Gastroesophageal sphincter (tissue), 4 donors: ENCODE data around the gene PPP3CA. TPM values are rescaled to one million over a fixed set of nuclear protein-coding genes. Genes with fewer than 3 reads are reported as not detected.

Source experiments
- ATAC-seq: fragments of 150-250 bp; one replicate; pipeline ENCODE4 v1.9.1; 2016; ENCODE audit warnings: mild to moderate bottlenecking, moderate library complexity
- H3K27ac ChIP-seq, 4 donors: fragments of 200-600 bp; sonication (generic) in 3 of 4; 1 replicate in 3 of 4; 2 replicates in 1 of 4; pipeline ENCODE4 v1.5.1; 2016 to 2019
- H3K27me3 ChIP-seq: fragments of 200-600 bp; sonication (generic); one replicate; pipeline ENCODE4 v1.5.1; 2019
- H3K36me3 ChIP-seq, 2 donors: fragments of 200-600 bp; sonication (generic); one replicate each; pipeline ENCODE4 v1.5.1; 2019; ENCODE audit warnings: control low read depth in 1 of 2
- H3K4me1 ChIP-seq, 3 donors: fragments of 200-600 bp; sonication (generic); 1 replicate in 2 of 3; 2 replicates in 1 of 3; pipeline ENCODE4 v1.5.1; 2016 to 2019; ENCODE audit warnings: control low read depth in 2 of 3
- H3K4me3 ChIP-seq, 2 donors: fragments of 200-600 bp; sonication (generic); one replicate each; pipeline ENCODE4 v1.5.1; 2019; ENCODE audit warnings: mild to moderate bottlenecking in 1 of 2, moderate library complexity in 1 of 2
- H3K9me3 ChIP-seq, 3 donors: fragments of 200-600 bp; sonication (generic); one replicate each; pipeline ENCODE4 v1.5.1; 2017 to 2019; ENCODE audit warnings: control low read depth in 2 of 3
- CTCF ChIP-seq, 4 experiments: fragments of 200-600 bp in 2 of 4; fragments of 450-650 bp in 2 of 4; sonication (generic) in 1 of 4; IDR thresholded peaks; one replicate each; pipeline ENCODE4 v1.5.1; 2017 to 2019; ENCODE audit warnings: antibody characterized with exemption in 4 of 4, mild to moderate bottlenecking in 2 of 4, moderate library complexity in 2 of 4
- EP300 ChIP-seq: sonication (generic); formaldehyde crosslinking; IDR thresholded peaks from one replicate; pipeline ENCODE4 v1.6.1; 2017; ENCODE audit warnings: antibody characterized with exemption, mild to moderate bottlenecking
- POLR2A ChIP-seq, 2 donors: fragments of 450-650 bp; IDR thresholded peaks; one replicate each; pipeline ENCODE4 v1.6.1; 2017; ENCODE audit warnings: antibody characterized with exemption in 2 of 2, mild to moderate bottlenecking in 2 of 2, moderate library complexity in 1 of 2
- POLR2AphosphoS5 ChIP-seq: sonication (generic); formaldehyde crosslinking; IDR thresholded peaks from one replicate; pipeline ENCODE4 v1.6.1; 2017; ENCODE audit warnings: antibody characterized with exemption
- WGBS, 2 donors: methylation state at CpG; one replicate each; pipeline ENCODE4 v1.1.5; 2018; ENCODE audit warnings: low coverage in 1 of 2; 5-methylcytosine and 5-hydroxymethylcytosine counted together
- total RNA-seq, 4 donors: library from RNA; depleted of rRNA; stranded (reverse); fragments of >200 nt; gene quantifications; one replicate each; pipeline ENCODE4 v1.1.0, GENCODE V29; 2016

Gene PPP3CA
- total RNA-seq, 4 donors from 2014 or later = 21.1 to 29.2 (median 24.8) TPM

GRCh38 chr4:101345596-101346350 lies 1.6 kb downstream of the PPP3CA start:
- 4 to 5% methylated on average over 7 to 11 of the region's 45 CpGs for WGBS, 2 donors
- H3K4me1 ChIP-seq = peaks cover 0 to 43% (median 5%) of the 10 kb centered on the region in 3 donors
- no peaks in the 10 kb centered on the region for H3K27me3 ChIP-seq
- peak overlapping the region; percentile 92 to 98 for H3K4me3 ChIP-seq
- TF ChIP-seq CTCF (IDR thresholded peaks at IDR 0.05) = peak in 2 of 4 experiments; percentile 5 to 8
- TF ChIP-seq POLR2AphosphoS5 = no peak
- no peak for TF ChIP-seq POLR2A (IDR thresholded peaks at IDR 0.05)
- no peak for TF ChIP-seq EP300
- H3K27ac ChIP-seq = peak overlapping the region; percentile 55 to 99 (median 97)
- H3K36me3 ChIP-seq = no peaks in the 10 kb centered on the region
- ATAC-seq = no peak
- H3K9me3 ChIP-seq = no peaks in the 10 kb centered on the region

GRCh38 chr4:101345271-101345595 lies 2.1 kb downstream of the PPP3CA start:
- Histone ChIP-seq H3K9me3 (no peaks in the 10 kb centered on the region), H3K27me3 (no peaks in the 10 kb centered on the region), H3K36me3 (no peaks in the 10 kb centered on the region), H3K4me1 (peaks cover 0 to 48% (median 5%) of the 10 kb centered on the region in 3 donors), H3K27ac (peak overlapping the region in 3 of 4 donors; percentile 97 to 99 (median 97)), H3K4me3 (peak overlapping the region; percentile 92 to 98)
- no peak for TF ChIP-seq POLR2AphosphoS5
- no peak for TF ChIP-seq CTCF (IDR thresholded peaks at IDR 0.05)
- no peak for TF ChIP-seq POLR2A (IDR thresholded peaks at IDR 0.05)
- TF ChIP-seq EP300 = no peak
- 10 to 38% methylated on average over 2 to 3 of the region's 3 CpGs for WGBS, 2 donors
- ATAC-seq = no peak

GRCh38 chr4:101339332-101339731 lies 8.0 kb downstream of the PPP3CA start:
- no peak for ATAC-seq
- H3K36me3 ChIP-seq = no peaks in the 10 kb centered on the region
- no peaks in the 10 kb centered on the region for H3K9me3 ChIP-seq
- TF ChIP-seq CTCF (IDR thresholded peaks at IDR 0.05) (no peak), POLR2AphosphoS5 (no peak), EP300 (no peak), POLR2A (IDR thresholded peaks at IDR 0.05) (no peak)
- no peaks in the 10 kb centered on the region for H3K27me3 ChIP-seq
- no peak overlapping the region for H3K4me3 ChIP-seq
- peaks cover 0 to 49% (median 3%) of the 10 kb centered on the region in 3 donors for H3K4me1 ChIP-seq
- no peak overlapping the region for H3K27ac ChIP-seq
- WGBS, 2 donors = 82 to 96% methylated on average over 2 of the region's 2 CpGs

GRCh38 chr4:101337688-101338087 lies 9.6 kb downstream of the PPP3CA start:
- no peak overlapping the region for H3K27ac ChIP-seq
- H3K9me3 ChIP-seq = no peaks in the 10 kb centered on the region
- WGBS, 2 donors = 65 to 78% methylated on average over 2 to 4 of the region's 4 CpGs
- H3K4me3 ChIP-seq = no peak overlapping the region
- TF ChIP-seq POLR2AphosphoS5 (no peak), POLR2A (IDR thresholded peaks at IDR 0.05) (no peak), CTCF (IDR thresholded peaks at IDR 0.05) (no peak), EP300 (no peak)
- H3K36me3 ChIP-seq = no peaks in the 10 kb centered on the region
- H3K4me1 ChIP-seq = peaks cover 0 to 36% (median 3%) of the 10 kb centered on the region in 3 donors
- no peaks in the 10 kb centered on the region for H3K27me3 ChIP-seq
- no peak for ATAC-seq

- ATAC-seq = no peak
- WGBS, 2 donors = 71 to 80% methylated on average over 4 to 6 of the region's 6 CpGs
- H3K4me3 ChIP-seq = no peak overlapping the region
- TF ChIP-seq EP300 (no peak), CTCF (IDR thresholded peaks at IDR 0.05) (no peak), POLR2AphosphoS5 (no peak), POLR2A (IDR thresholded peaks at IDR 0.05) (no peak)
- no peaks in the 10 kb centered on the region for H3K36me3 ChIP-seq
- no peaks in the 10 kb centered on the region for H3K27me3 ChIP-seq
- no peaks in the 10 kb centered on the region for H3K9me3 ChIP-seq
- H3K4me1 ChIP-seq = peaks cover 0 to 37% (median 3%) of the 10 kb centered on the region in 3 donors
- no peak overlapping the region for H3K27ac ChIP-seq
Observed at GRCh38 chr4:101334963-101335572, 12.3 kb downstream of the PPP3CA start.
